A549 (cell line): ENCODE data around the gene TIMM44.

Source experiments
- BHLHE40 ChIP-seq: IDR thresholded peaks from 2 replicates; pipeline ENCODE4 v1.6.1; 2012; ENCODE audit warnings: low read depth, low read length, inconsistent platforms
- CBX2 ChIP-seq: fragments of 200-600 bp; sonication (generic); IDR thresholded peaks from 2 replicates; pipeline ENCODE4 v1.6.1; 2016; ENCODE audit warnings: low read depth, mild to moderate bottlenecking, borderline replicate concordance
- CEBPB ChIP-seq, 2 experiments: fragments of >200 bp in 1 of 2; sonication (Bioruptor Twin) in 1 of 2; formaldehyde crosslinking in 1 of 2; IDR thresholded peaks; 2 replicates each; pipeline ENCODE4 v1.6.1; 2012 to 2016
- E2F6 ChIP-seq: IDR thresholded peaks from 2 replicates; pipeline ENCODE4 v1.6.1; 2012; ENCODE audit warnings: low read depth, borderline replicate concordance
- EHMT2 ChIP-seq: fragments of 200-600 bp; sonication (generic); IDR thresholded peaks from 2 replicates; pipeline ENCODE4 v1.6.1; 2016; ENCODE audit warnings: antibody characterized with exemption, low read depth, mild to moderate bottlenecking, moderate library complexity
- KDM1A ChIP-seq: fragments of 200-600 bp; sonication (generic); IDR thresholded peaks from 2 replicates; pipeline ENCODE4 v1.6.1; 2016; ENCODE audit warnings: low read depth, mild to moderate bottlenecking
- PBX3 ChIP-seq: IDR thresholded peaks from 2 replicates; pipeline ENCODE4 v1.6.1; 2012
- POLR2A ChIP-seq: IDR thresholded peaks from 2 replicates; pipeline ENCODE4 v1.6.1; 2012; ENCODE audit warnings: mild to moderate bottlenecking, low read length
- TF ChIP-seq, protein P1 (sequence below): fragments of 200-600 bp; sonication (generic); IDR thresholded peaks from 2 replicates; pipeline ENCODE4 v1.6.1; 2016; ENCODE audit warnings: antibody characterized with exemption, mild to moderate bottlenecking, moderate library complexity
- TF ChIP-seq, protein P2 (sequence below): fragments of >200 bp; sonication (Bioruptor Twin); formaldehyde crosslinking; IDR thresholded peaks from 3 replicates; pipeline ENCODE4 v1.5.1; 2016

GRCh38 chr19:7981661-7982060 is 38.2 kb upstream of the TIMM44 start:
- TF ChIP-seq POLR2A (no peak), CBX2 (no peak), CEBPB (IDR thresholded peaks at IDR 0.05) (no peak), KDM1A (no peak), PBX3 (no peak), BHLHE40 (no peak), EHMT2 (no peak), E2F6 (no peak)
- TF ChIP-seq, protein P1, sequence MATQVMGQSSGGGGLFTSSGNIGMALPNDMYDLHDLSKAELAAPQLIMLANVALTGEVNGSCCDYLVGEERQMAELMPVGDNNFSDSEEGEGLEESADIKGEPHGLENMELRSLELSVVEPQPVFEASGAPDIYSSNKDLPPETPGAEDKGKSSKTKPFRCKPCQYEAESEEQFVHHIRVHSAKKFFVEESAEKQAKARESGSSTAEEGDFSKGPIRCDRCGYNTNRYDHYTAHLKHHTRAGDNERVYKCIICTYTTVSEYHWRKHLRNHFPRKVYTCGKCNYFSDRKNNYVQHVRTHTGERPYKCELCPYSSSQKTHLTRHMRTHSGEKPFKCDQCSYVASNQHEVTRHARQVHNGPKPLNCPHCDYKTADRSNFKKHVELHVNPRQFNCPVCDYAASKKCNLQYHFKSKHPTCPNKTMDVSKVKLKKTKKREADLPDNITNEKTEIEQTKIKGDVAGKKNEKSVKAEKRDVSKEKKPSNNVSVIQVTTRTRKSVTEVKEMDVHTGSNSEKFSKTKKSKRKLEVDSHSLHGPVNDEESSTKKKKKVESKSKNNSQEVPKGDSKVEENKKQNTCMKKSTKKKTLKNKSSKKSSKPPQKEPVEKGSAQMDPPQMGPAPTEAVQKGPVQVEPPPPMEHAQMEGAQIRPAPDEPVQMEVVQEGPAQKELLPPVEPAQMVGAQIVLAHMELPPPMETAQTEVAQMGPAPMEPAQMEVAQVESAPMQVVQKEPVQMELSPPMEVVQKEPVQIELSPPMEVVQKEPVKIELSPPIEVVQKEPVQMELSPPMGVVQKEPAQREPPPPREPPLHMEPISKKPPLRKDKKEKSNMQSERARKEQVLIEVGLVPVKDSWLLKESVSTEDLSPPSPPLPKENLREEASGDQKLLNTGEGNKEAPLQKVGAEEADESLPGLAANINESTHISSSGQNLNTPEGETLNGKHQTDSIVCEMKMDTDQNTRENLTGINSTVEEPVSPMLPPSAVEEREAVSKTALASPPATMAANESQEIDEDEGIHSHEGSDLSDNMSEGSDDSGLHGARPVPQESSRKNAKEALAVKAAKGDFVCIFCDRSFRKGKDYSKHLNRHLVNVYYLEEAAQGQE = no peak
- TF ChIP-seq, protein P2, sequence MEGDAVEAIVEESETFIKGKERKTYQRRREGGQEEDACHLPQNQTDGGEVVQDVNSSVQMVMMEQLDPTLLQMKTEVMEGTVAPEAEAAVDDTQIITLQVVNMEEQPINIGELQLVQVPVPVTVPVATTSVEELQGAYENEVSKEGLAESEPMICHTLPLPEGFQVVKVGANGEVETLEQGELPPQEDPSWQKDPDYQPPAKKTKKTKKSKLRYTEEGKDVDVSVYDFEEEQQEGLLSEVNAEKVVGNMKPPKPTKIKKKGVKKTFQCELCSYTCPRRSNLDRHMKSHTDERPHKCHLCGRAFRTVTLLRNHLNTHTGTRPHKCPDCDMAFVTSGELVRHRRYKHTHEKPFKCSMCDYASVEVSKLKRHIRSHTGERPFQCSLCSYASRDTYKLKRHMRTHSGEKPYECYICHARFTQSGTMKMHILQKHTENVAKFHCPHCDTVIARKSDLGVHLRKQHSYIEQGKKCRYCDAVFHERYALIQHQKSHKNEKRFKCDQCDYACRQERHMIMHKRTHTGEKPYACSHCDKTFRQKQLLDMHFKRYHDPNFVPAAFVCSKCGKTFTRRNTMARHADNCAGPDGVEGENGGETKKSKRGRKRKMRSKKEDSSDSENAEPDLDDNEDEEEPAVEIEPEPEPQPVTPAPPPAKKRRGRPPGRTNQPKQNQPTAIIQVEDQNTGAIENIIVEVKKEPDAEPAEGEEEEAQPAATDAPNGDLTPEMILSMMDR = no peak
